ENCODE data around the gene COX4I2.
A peak's percentile ranks its signal among the peaks of the same experiment; 100 is the strongest.
"Not testable (repeated sequence)": the region's sequence is repeated elsewhere in the genome, so short reads cannot be mapped to it uniquely, and the experiment has no call there.

The COX4I2 gene

GRCh38 chr20:31607640-31608250, 30.0 kb upstream of the COX4I2 start:
- no peak for DNase-seq (ENCODE audit: low read depth)

DNA sequence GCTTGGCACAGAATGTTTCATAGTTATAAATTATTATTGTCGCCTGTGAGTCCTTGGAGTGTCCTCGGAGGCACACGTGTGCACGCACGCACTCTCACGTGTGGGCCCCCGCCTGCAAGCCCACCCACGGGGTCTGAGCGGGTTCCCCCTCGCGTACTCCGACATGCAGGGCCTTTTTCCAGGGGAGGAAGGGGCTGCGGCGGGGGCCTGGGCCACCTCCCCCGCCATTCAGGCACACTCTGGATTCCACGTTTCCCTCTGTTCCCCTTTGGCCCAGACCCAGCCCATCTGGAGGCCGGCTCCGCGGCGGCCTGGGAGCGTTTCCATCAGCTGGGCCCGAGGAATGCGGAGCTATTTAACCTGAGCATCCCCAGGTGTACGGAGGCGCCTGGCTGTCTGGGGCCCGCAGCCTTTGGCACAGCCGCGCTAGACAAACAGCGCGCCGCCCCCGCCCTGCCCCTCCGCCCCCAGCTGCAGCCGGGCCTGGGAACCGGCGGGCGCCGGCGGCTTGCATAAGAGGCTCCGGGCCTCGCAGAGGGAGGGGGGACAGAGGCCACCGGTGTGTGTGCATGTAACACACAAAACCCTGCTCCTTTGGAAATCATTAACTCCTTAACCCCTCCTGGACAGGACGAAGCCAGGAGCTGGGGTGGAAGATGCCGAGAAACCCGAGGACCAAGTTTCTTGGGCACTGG, 29.3 kb upstream of the COX4I2 start:
- DNase-seq (ENCODE audit: low read depth), result peak; percentile 44

- not testable (repeated sequence) for DNase-seq (ENCODE audit: low read depth)
Observed at GRCh38 chr20:31612271-31612640, 25.5 kb upstream of the COX4I2 start.

GRCh38 chr20:31615416-31615815, 22.3 kb upstream of the COX4I2 start:
- DNase-seq (ENCODE audit: low read depth), result no peak

- no peak for DNase-seq (ENCODE audit: low read depth)
Observed at GRCh38 chr20:31617432-31618104, 20.1 kb upstream of the COX4I2 start.

DNA sequence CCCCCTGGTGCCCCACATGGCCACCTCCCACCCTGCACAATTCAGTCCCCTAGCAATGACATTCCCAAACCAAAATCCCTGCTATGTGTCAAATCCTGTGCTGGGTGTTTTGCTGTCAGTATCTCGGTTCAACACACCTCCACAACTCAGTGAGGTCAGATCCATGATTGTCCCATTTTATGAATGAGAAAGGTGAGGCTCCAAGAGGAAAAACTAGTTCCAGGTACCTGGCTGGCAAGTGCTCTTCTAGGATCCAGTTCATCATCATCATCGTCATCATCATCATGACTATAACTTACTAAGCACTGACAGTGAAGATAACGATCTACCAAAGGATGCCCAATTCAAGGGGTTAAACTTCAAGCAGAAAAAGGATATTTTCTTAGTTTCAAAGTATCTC, 17.5 kb upstream of the COX4I2 start:
- DNase-seq (ENCODE audit: low read depth), result no peak

- not testable (repeated sequence) for DNase-seq (ENCODE audit: low read depth)
Observed at GRCh38 chr20:31623123-31623505, 14.6 kb upstream of the COX4I2 start.

- not testable (repeated sequence) for DNase-seq (ENCODE audit: low read depth)
Observed at GRCh38 chr20:31626534-31626933, 11.2 kb upstream of the COX4I2 start.

- DNase-seq (ENCODE audit: low read depth), result not testable (repeated sequence)
Observed at GRCh38 chr20:31628057-31628456, 9.7 kb upstream of the COX4I2 start.

GRCh38 chr20:31630187-31630790, 7.4 kb upstream of the COX4I2 start:
- no peak for DNase-seq (ENCODE audit: low read depth)

- no peak for DNase-seq (ENCODE audit: low read depth)
Observed at GRCh38 chr20:31632548-31633338, 5.0 kb upstream of the COX4I2 start.

- DNase-seq (ENCODE audit: low read depth), result no peak
Observed at GRCh38 chr20:31633339-31633914, 4.3 kb upstream of the COX4I2 start.

GRCh38 chr20:31638317-31638716, 605 bp downstream of the COX4I2 start:
- DNase-seq (ENCODE audit: low read depth), result no peak

DNA sequence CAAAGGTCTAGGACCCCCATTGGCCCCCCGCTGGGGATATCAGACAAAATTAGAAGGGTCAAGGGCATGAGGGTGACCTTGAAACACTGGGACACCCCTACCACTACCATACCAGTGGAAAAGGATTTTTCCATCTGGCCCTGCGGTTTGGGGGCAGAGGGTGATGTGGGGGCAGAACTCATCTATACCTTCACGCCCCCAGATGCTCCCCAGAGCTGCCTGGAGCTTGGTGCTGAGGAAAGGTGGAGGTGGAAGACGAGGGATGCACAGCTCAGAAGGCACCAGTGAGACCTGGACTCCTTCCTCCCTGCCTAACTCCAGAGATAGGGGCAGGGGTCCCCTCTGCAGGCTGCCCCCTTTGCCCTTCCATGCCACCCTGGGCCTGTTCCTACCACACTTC, 1.1 kb downstream of the COX4I2 start:
- no peak for DNase-seq (ENCODE audit: low read depth)

DNA sequence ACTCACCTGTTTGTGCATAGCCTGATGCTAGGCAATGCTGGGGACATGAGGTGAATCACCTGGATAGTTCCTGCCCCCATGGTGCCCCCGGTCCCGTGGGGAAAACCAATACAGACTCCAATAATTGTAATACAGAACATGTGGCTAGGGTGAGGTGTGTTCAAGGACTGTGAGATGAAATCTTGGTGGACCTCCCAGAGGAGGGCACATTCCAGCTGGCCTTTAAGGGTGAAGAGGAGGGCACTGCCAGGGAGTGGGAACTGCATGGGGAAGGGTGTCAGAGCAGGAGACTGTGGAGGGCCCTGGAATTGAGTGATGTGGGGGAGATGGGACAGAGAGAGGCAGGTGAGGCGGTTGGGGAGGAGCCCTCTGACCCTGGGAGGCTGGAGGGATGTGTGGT, 2.5 kb downstream of the COX4I2 start:
- DNase-seq (ENCODE audit: low read depth), result no peak

- no peak for DNase-seq (ENCODE audit: low read depth)
Observed at GRCh38 chr20:31641391-31641790, 3.7 kb downstream of the COX4I2 start.

GRCh38 chr20:31642837-31643236, 5.1 kb downstream of the COX4I2 start:
- DNase-seq (ENCODE audit: low read depth), result no peak

DNA sequence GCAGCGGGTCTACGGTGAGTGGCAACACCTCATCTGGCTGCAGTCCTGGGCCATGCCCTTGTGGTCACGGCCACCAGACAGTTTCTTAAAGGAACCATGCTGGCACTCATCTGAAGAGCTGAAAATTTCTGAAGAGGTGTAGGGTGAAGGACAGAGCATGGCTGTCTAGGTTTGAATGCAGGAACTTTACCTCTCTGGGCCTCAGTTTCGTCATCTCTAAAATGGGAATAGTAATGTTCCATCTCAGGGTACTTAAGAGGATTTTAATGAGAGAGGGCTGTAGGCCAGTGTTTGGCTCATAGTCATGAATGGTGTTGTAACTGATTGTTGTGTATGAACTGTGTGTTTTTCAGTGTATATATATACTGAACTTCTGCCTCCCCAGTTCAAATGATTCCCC, 5.8 kb downstream of the COX4I2 start:
- no peak for DNase-seq (ENCODE audit: low read depth)

DNA sequence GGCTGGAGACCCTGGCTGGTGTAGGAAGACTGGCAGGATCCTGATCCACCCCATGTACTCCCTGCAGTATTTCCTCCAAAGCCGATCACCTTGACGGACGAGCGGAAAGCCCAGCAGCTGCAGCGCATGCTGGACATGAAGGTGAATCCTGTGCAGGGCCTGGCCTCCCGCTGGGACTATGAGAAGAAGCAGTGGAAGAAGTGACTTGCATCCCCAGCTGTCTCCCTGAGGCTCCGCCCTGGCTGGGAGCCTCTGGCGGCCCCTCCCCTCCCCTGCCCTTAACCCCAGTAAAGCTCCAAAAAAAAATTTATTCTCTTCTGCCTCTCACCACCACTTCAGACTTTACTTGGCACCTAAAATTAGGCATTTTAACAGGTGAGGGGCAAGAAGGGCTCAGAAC, 7.0 kb downstream of the COX4I2 start:
- no peak for DNase-seq (ENCODE audit: low read depth)

- DNase-seq (ENCODE audit: low read depth), result not testable (repeated sequence)
Observed at GRCh38 chr20:31648104-31648503, 10.4 kb downstream of the COX4I2 start.

DNA sequence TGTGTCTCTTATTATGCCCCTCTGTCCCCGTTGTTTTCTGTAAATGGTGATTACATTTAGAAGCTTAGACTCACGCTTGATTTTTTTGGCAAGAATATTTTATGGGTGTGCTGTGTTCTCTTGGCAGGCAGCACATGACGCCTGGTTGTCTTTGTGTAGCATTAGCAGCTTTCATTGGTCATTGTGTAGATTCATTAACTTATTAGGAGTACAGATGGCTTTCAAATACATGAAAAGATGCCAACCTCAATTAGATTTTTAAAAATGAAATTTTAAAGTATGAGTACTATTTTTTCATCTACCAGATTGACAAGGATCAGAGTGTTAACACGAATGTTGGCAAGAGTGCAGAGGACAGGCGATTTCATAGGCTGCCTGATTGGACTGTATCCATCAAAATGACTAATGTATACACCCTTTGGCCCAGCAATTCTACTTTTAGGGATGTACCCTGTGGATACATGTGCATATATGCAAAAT, 15.2 kb downstream of the COX4I2 start:
- peak; percentile 89 for DNase-seq (ENCODE audit: low read depth)

GRCh38 chr20:31653561-31653960, 15.8 kb downstream of the COX4I2 start:
- DNase-seq (ENCODE audit: low read depth), result no peak

All from fibroblast of gingiva (primary cell).